SK-N-SH (cell line): ENCODE data around the gene ATP8A2. TPM values are rescaled to one million over a fixed set of nuclear protein-coding genes. Genes with fewer than 3 reads are reported as not detected.

Source experiments
- CTCF ChIA-PET: fragments of 300-600, 350-600 bp; formaldehyde crosslinking; extraction: SDS; loops from one replicate; lab custom pipeline; 2021; lab: Yijun Ruan, JAX
- POLR2A ChIA-PET: fragments of 350-600 bp; sonication (Branson Sonifier 250); formaldehyde crosslinking; extraction: SDS; loops from one replicate; lab custom pipeline; 2020; ENCODE audit warnings: antibody characterized with exemption, inconsistent platforms; lab: Yijun Ruan, JAX
- DNase-seq: peaks from one replicate; pipeline ENCODE4 v3.0.0; 2012
- H2AFZ ChIP-seq: fragments of 200-600 bp; sonication (generic); 2 replicates; pipeline ENCODE4 v1.8.1; 2016; ENCODE audit warnings: antibody characterized with exemption, mild to moderate bottlenecking, low read depth
- H3F3A ChIP-seq: fragments of 200-600 bp; sonication (generic); replicated peaks from 2 replicates; pipeline ENCODE3; 2016; ENCODE audit warnings: antibody characterized with exemption, mild to moderate bottlenecking; ENCODE audit not compliant: insufficient read depth
- H3K27ac ChIP-seq, 2 experiments: fragments of 200-500 bp in 1 of 2; fragments of 200-600 bp in 1 of 2; sonication (Bioruptor generic) in 1 of 2; sonication (generic), shearing (Covaris generic) in 1 of 2; 2 replicates each; pipeline versions ENCODE4 v1.5.1 to v1.6.1; 2014 to 2016; ENCODE audit warnings: low read depth in 2 of 2, inconsistent platforms in 1 of 2, low read length in 1 of 2, mild to moderate bottlenecking in 1 of 2, mixed read lengths in 1 of 2
- H3K27me3 ChIP-seq: fragments of 200-600 bp; sonication (generic), shearing (Covaris generic); 2 replicates; pipeline ENCODE4 v1.6.1; 2016; ENCODE audit warnings: mixed run types; ENCODE audit not compliant: insufficient read depth
- H3K36me3 ChIP-seq, 2 experiments: fragments of 200-500 bp in 1 of 2; fragments of 200-600 bp in 1 of 2; sonication (Bioruptor generic) in 1 of 2; sonication (generic) in 1 of 2; replicated peaks in 1 of 2; 2 replicates each; pipeline versions ENCODE3 to v1.5.1; 2014 to 2016; ENCODE audit warnings: low read length in 1 of 2, mild to moderate bottlenecking in 1 of 2; ENCODE audit not compliant: insufficient read depth in 2 of 2, control insufficient read depth in 1 of 2
- H3K4me1 ChIP-seq, 2 experiments: fragments of 200-500 bp in 1 of 2; fragments of 200-600 bp in 1 of 2; sonication (Bioruptor generic) in 1 of 2; sonication (generic), shearing (Covaris generic) in 1 of 2; 2 replicates each; pipeline versions ENCODE4 v1.5.1 to v1.6.1; 2014 to 2016; ENCODE audit warnings: low read depth in 1 of 2, low read length in 1 of 2, mixed run types in 1 of 2; ENCODE audit not compliant: insufficient read depth in 2 of 2, control insufficient read depth in 1 of 2
- H3K4me2 ChIP-seq: fragments of 200-600 bp; sonication (generic), shearing (Covaris generic); 2 replicates; pipeline ENCODE4 v1.6.1; 2017; ENCODE audit warnings: mixed run types
- H3K4me3 ChIP-seq, 2 experiments: fragments of 200-500 bp in 1 of 2; fragments of 200-600 bp in 1 of 2; sonication (Bioruptor generic) in 1 of 2; sonication (generic), shearing (Covaris generic) in 1 of 2; 2 replicates each; pipeline versions ENCODE4 v1.5.1 to v1.8.1; 2014 to 2016; ENCODE audit warnings: low read depth in 2 of 2, inconsistent platforms in 1 of 2, low read length in 1 of 2, mild to moderate bottlenecking in 1 of 2, mixed read lengths in 1 of 2, moderate library complexity in 1 of 2
- H3K79me2 ChIP-seq: fragments of 200-600 bp; sonication (generic); 2 replicates; pipeline ENCODE4 v1.8.1; 2017; ENCODE audit warnings: mild to moderate bottlenecking; ENCODE audit not compliant: insufficient read depth
- H3K9ac ChIP-seq: fragments of 200-600 bp; sonication (generic); 2 replicates; pipeline ENCODE4 v1.6.1; 2017; ENCODE audit warnings: mixed run types
- H3K9me2 ChIP-seq: fragments of 200-600 bp; sonication (generic); 2 replicates; pipeline ENCODE4 v1.6.1; 2017; ENCODE audit warnings: mixed run types
- H3K9me3 ChIP-seq: fragments of 200-600 bp; sonication (generic); 2 replicates; pipeline ENCODE4 v1.6.1; 2017; ENCODE audit warnings: mixed run types, mild to moderate bottlenecking, moderate library complexity
- H4K20me1 ChIP-seq: fragments of 200-600 bp; sonication (generic); 2 replicates; pipeline ENCODE4 v1.6.1; 2017; ENCODE audit warnings: mild to moderate bottlenecking, mixed run types; ENCODE audit not compliant: insufficient read depth
- ELF1 ChIP-seq: IDR thresholded peaks from 2 replicates; pipeline ENCODE4 v1.4.0; 2012
- EZH2phosphoT487 ChIP-seq: fragments of 200-600 bp; sonication (generic); IDR thresholded peaks from 2 replicates; pipeline ENCODE4 v1.6.1; 2017; ENCODE audit warnings: low read depth, mixed run types, mild to moderate bottlenecking, antibody characterized with exemption, moderate library complexity, borderline replicate concordance
- FOSL2 ChIP-seq: IDR thresholded peaks from 2 replicates; pipeline ENCODE4 v1.4.0; 2012; ENCODE audit warnings: low read depth, mild to moderate bottlenecking, moderate library complexity, borderline replicate concordance
- FOXJ3 ChIP-seq: sonication (generic); formaldehyde crosslinking; IDR thresholded peaks from 2 replicates; pipeline ENCODE4 v1.5.1; 2020; ENCODE audit warnings: mild to moderate bottlenecking, missing genetic modification reagents
- FOXM1 ChIP-seq: IDR thresholded peaks from 2 replicates; pipeline ENCODE4 v1.4.0; 2012; ENCODE audit warnings: low read depth, mild to moderate bottlenecking
- GATA2 ChIP-seq: sonication (generic); formaldehyde crosslinking; IDR thresholded peaks from 2 replicates; pipeline ENCODE4 v1.5.0; 2020; ENCODE audit warnings: mild to moderate bottlenecking, missing genetic modification reagents
- JUND ChIP-seq: IDR thresholded peaks from 2 replicates; pipeline ENCODE4 v1.4.0; 2012
- NRF1 ChIP-seq: IDR thresholded peaks from 2 replicates; pipeline ENCODE4 v1.6.1; 2012; ENCODE audit warnings: low read depth, mild to moderate bottlenecking, low read length
- RAD21 ChIP-seq: IDR thresholded peaks from 2 replicates; pipeline ENCODE4 v1.6.1; 2012; ENCODE audit warnings: mild to moderate bottlenecking, low read length
- REST ChIP-seq: IDR thresholded peaks from 2 replicates; pipeline ENCODE4 v1.6.1; 2012; ENCODE audit warnings: mild to moderate bottlenecking, low read depth, low read length, moderate library complexity
- SIN3A ChIP-seq: IDR thresholded peaks from 2 replicates; pipeline ENCODE4 v1.6.1; 2012; ENCODE audit warnings: low read depth, mild to moderate bottlenecking, low read length, moderate library complexity, borderline replicate concordance
- USF1 ChIP-seq: IDR thresholded peaks from 2 replicates; pipeline ENCODE4 v1.4.0; 2012; ENCODE audit warnings: low read depth, borderline replicate concordance
- YY1 ChIP-seq: IDR thresholded peaks from 2 replicates; pipeline ENCODE4 v1.4.0; 2012; ENCODE audit warnings: low read depth, mild to moderate bottlenecking
- ZBTB33 ChIP-seq: IDR thresholded peaks from 2 replicates; pipeline ENCODE4 v1.4.0; 2012; ENCODE audit warnings: low read depth, borderline replicate concordance
- WGBS: methylation state at CpG from one replicate; pipeline ENCODE4 v1.1.6; 2017; ENCODE audit warnings: low lambda C conversion rate; 5-methylcytosine and 5-hydroxymethylcytosine counted together
- polyA plus RNA-seq, 3 experiments: library from polyadenylated mRNA; depleted of rRNA; stranded (reverse); fragments of >200 nt; gene quantifications; 2 replicates each; pipeline ENCODE4 v1.2.3, GENCODE V29; 2012
- TF ChIP-seq, protein P1 (sequence below): IDR thresholded peaks from 2 replicates; pipeline ENCODE4 v1.4.0; 2012; ENCODE audit warnings: low read depth
- TF ChIP-seq, protein P2 (sequence below): IDR thresholded peaks from 2 replicates; pipeline ENCODE4; 2012
- TF ChIP-seq, protein P3 (sequence below): fragments of 150-350 bp; IDR thresholded peaks from 2 replicates; pipeline ENCODE4 v1.6.1; 2016; ENCODE audit warnings: mild to moderate bottlenecking, low read depth, low read length

ATP8A2 gene
- polyA plus RNA-seq, 1 of the 3 experiments (the other 2 are of a cell fraction): 0.02 TPM

GRCh38 chr13:26034018-26034417 is 662.2 kb downstream of the ATP8A2 start:
- POLR2A ChIA-PET: no interaction called here
- H3K79me2 ChIP-seq: no peaks in the 10 kb centered on the region
- H3F3A ChIP-seq: no peaks in the 10 kb centered on the region
- no peak overlapping the region for H2AFZ ChIP-seq
- WGBS: 56% methylated on average over 3 of the region's 3 CpGs
- no peaks in the 10 kb centered on the region for H3K4me1 ChIP-seq
- no peak overlapping the region for H3K4me2 ChIP-seq
- no peaks in the 10 kb centered on the region for H3K9me2 ChIP-seq
- no peaks in the 10 kb centered on the region for H4K20me1 ChIP-seq
- DNase-seq: no peak
- no peaks in the 10 kb centered on the region for H3K9me3 ChIP-seq
- H3K9ac ChIP-seq: no peak overlapping the region
- TF ChIP-seq ELF1: no peak
- TF ChIP-seq GATA2 (CRISPR knock-in tag): no peak
- TF ChIP-seq REST: no peak
- TF ChIP-seq FOXJ3 (CRISPR knock-in tag): no peak
- no peak for TF ChIP-seq JUND
- TF ChIP-seq FOSL2: no peak
- no peak for TF ChIP-seq ZBTB33
- TF ChIP-seq, all 33 proteins: peak for 0
- no peaks in the 10 kb centered on the region for H3K36me3 ChIP-seq
- CTCF ChIA-PET: no interaction called here
- H3K27ac ChIP-seq: no peak overlapping the region
- no peaks in the 10 kb centered on the region for H3K27me3 ChIP-seq
- H3K4me3 ChIP-seq: no peak overlapping the region

DNA sequence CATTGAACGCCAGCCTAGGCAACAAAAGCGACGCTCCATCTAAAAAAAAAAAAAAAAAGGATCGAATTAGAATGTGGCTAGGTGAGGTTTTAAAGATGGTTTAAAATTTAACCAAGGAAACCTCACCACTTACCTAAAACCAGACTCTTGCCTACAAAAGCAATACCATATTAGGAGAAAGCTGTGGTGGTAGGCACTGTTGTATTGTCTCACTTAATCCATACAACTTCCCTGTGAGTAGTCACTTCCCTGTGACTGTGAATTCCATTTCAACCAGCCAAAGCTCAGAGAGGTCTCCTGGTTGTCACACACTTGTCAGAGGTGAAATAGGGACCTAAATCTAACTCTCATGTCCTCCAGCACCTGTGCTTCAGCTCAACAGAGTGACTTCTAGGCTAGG is 664.6 kb downstream of the ATP8A2 start:
- no peaks in the 10 kb centered on the region for H3K27me3 ChIP-seq
- no peaks in the 10 kb centered on the region for H3K9me3 ChIP-seq
- no peaks in the 10 kb centered on the region for H3K4me1 ChIP-seq
- no peaks in the 10 kb centered on the region for H3K79me2 ChIP-seq
- no peaks in the 10 kb centered on the region for H3K9me2 ChIP-seq
- DNase-seq: no peak
- H3F3A ChIP-seq: no peaks in the 10 kb centered on the region
- no peaks in the 10 kb centered on the region for H4K20me1 ChIP-seq
- no peak overlapping the region for H3K9ac ChIP-seq
- H3K36me3 ChIP-seq: no peaks in the 10 kb centered on the region
- H3K4me3 ChIP-seq: no peak overlapping the region
- ChIA-PET POLR2A (no interaction called here), CTCF (interaction anchor here (0.6 to 1.2 kb wide), 3 partner anchors 10 to 30 kb away, joined by 3 read pairs; no protein-coding TSS in a partner anchor)
- no peak overlapping the region for H3K27ac ChIP-seq
- H2AFZ ChIP-seq: no peak overlapping the region
- 47% methylated on average over 4 of the region's 4 CpGs for WGBS
- H3K4me2 ChIP-seq: no peak overlapping the region
- TF ChIP-seq, protein P1, sequence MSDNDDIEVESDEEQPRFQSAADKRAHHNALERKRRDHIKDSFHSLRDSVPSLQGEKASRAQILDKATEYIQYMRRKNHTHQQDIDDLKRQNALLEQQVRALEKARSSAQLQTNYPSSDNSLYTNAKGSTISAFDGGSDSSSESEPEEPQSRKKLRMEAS: no peak
- TF ChIP-seq NRF1 (no peak), SIN3A (no peak), YY1 (no peak), FOXJ3 (CRISPR knock-in tag) (no peak), RAD21 (no peak), ZBTB33 (no peak), EZH2phosphoT487 (no peak), FOXM1 (no peak), USF1 (no peak)
- TF ChIP-seq, protein P2, sequence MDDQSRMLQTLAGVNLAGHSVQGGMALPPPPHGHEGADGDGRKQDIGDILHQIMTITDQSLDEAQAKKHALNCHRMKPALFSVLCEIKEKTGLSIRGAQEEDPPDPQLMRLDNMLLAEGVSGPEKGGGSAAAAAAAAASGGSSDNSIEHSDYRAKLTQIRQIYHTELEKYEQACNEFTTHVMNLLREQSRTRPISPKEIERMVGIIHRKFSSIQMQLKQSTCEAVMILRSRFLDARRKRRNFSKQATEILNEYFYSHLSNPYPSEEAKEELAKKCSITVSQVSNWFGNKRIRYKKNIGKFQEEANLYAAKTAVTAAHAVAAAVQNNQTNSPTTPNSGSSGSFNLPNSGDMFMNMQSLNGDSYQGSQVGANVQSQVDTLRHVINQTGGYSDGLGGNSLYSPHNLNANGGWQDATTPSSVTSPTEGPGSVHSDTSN: no peak
- TF ChIP-seq, protein P3, sequence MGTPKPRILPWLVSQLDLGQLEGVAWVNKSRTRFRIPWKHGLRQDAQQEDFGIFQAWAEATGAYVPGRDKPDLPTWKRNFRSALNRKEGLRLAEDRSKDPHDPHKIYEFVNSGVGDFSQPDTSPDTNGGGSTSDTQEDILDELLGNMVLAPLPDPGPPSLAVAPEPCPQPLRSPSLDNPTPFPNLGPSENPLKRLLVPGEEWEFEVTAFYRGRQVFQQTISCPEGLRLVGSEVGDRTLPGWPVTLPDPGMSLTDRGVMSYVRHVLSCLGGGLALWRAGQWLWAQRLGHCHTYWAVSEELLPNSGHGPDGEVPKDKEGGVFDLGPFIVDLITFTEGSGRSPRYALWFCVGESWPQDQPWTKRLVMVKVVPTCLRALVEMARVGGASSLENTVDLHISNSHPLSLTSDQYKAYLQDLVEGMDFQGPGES: no peak
